ENCODE data around the gene LDHB.
"Not testable (repeated sequence)": the region's sequence is repeated elsewhere in the genome, so short reads cannot be mapped to it uniquely, and the experiment has no call there.

LDHB gene

DNA sequence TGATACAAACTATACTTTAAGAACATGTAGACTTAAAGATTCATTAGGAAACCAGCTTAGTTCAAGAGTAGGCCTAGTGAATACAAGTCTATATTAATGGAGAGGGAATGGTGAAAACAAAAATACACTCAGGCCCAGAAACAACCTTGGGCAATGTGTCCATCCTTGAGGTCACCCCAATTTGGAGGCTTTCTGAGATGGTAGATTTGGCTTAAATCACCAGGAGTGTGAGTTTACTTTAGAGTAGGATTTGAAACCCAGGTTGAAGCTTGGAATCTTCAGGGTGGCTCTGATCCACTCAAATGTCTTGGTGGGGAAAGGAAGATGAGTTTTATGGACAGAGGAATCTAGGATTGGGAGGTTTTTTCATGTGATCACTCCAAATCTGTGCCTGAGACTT, 10.5 kb downstream of the LDHB start:
- TF ChIP-seq ZNF274 (IDR thresholded peaks at IDR 0.05; ENCODE audit: low read depth, low read length): no peak
- no peak overlapping the region for H3K4me3 ChIP-seq (ENCODE audit: low read length)

DNA sequence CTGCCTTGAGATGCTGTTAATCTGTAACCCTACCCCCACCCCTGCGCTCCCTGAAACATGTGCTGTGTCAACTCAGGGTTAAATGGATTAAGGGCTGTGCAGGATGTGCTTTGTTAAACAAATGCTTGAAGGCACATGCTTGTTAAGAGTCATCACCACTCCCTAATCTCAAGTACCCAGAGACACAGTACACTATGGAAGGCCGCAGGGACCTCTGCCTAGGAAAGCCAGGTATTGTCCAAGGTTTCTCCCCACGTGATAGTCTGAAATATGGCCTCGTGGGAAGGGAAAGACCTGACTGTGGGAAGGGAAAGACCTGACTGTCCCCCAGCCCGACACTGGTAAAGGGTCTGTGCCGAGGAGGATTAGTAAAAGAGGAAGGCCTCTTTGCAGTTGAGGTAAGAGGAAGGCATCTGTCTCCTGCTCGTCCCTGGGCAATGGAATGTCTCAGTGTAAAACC, 12.6 kb downstream of the LDHB start:
- not testable (repeated sequence) for H3K4me3 ChIP-seq (ENCODE audit: low read length)

DNA sequence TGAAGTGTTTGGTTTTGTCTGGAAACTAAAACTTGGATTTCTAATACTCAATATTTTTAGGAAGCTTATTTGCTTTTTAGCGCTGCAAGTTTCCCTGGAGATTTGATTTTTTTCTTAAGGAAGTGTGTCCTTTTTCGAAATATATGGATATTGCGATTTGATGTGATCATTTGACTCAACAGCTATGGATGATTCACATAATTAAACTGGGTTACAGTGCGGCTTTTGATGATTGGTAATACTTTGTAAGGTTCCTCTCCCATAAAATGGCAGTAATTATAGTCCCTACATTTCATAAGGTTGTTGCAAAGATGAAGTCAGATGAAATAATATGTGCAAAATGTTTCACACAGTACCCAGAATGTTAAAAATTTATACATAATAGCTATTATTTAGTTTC, 13.1 kb downstream of the LDHB start:
- H3K4me3 ChIP-seq (ENCODE audit: low read length): no peak overlapping the region
- no peak for TF ChIP-seq ZNF274 (IDR thresholded peaks at IDR 0.05; ENCODE audit: low read depth, low read length)

DNA sequence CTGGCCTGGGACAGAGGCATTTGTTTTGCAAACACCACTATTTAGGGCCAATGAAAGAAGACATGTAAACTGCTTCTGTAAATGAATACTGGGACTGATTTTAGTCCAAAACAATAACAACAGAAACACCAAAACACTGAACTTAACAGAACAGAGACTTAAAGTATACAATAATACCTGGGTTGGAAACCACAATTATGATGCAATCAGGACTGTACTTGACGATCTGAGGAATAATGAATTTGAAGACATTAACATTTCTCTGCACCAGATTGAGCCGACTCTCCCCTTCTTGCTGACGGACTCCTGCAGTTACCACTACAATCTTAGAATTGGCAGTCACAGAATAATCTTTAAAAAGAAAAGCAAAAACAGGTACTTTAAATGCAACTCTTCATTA, 13.9 kb downstream of the LDHB start:
- no peak overlapping the region for H3K4me3 ChIP-seq (ENCODE audit: low read length)
- TF ChIP-seq ZNF274 (IDR thresholded peaks at IDR 0.05; ENCODE audit: low read depth, low read length): no peak

GRCh38 chr12:21642707-21643389, 14.8 kb downstream of the LDHB start:
- no peak for TF ChIP-seq ZNF274 (IDR thresholded peaks at IDR 0.05; ENCODE audit: low read depth, low read length)
- H3K4me3 ChIP-seq (ENCODE audit: low read length): no peak overlapping the region

- no peak for TF ChIP-seq ZNF274 (IDR thresholded peaks at IDR 0.05; ENCODE audit: low read depth, low read length)
- no peak overlapping the region for H3K4me3 ChIP-seq (ENCODE audit: low read length)
Observed at GRCh38 chr12:21638054-21638891, 19.4 kb downstream of the LDHB start.

DNA sequence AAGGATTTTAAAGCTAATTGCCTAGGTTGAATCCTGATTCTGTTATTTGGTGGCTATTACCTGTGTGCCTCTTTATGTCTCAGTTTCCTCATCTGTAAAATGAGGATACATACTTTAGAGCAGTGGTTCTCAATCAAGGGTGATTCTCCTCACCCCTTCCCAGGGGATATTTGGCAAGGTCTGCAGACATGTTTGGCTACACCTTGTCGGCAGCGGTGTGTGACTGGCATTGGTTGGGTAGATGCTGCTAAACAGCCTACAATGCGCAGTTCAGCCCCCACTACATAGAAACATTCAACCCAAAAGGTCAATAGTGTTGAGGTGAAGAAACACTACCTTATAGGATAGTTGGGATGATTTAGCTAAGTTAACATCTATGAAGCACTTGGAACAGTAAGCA, 23.4 kb downstream of the LDHB start:
- no peak for TF ChIP-seq ZNF274 (IDR thresholded peaks at IDR 0.05; ENCODE audit: low read depth, low read length)
- no peak overlapping the region for H3K4me3 ChIP-seq (ENCODE audit: low read length)

DNA sequence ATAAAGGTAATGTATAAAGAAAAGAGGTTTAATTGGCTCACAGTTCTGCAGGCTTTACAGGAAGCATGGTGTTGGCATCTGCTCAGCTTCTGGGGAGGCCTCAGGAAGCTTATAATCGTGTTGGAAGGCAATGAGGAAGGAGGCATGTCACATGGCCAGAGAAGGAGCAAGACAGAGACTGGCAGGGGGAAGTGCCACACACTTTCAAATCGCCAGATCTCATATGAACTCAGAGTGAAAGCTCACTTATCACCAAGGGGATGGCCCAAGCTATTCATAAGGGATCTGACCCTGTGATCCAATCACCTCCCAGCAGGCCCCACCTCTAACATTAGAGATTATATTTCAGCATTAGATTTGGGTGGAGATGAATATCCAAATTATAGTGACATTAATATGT, 26.3 kb downstream of the LDHB start:
- TF ChIP-seq ZNF274 (IDR thresholded peaks at IDR 0.05; ENCODE audit: low read depth, low read length): no peak
- no peak overlapping the region for H3K4me3 ChIP-seq (ENCODE audit: low read length)

GRCh38 chr12:21627924-21628323, 29.7 kb downstream of the LDHB start:
- TF ChIP-seq ZNF274 (IDR thresholded peaks at IDR 0.05; ENCODE audit: low read depth, low read length): no peak

GRCh38 chr12:21618566-21618965, 39.1 kb downstream of the LDHB start:
- H3K4me3 ChIP-seq (ENCODE audit: low read length): no peak overlapping the region
- TF ChIP-seq ZNF274 (IDR thresholded peaks at IDR 0.05; ENCODE audit: low read depth, low read length): no peak

More at GRCh38 chr12:21627924-21628323, 29.7 kb downstream of the LDHB start:
- H3K4me3 ChIP-seq (ENCODE audit: low read length): no peak overlapping the region

- H3K4me3 ChIP-seq (ENCODE audit: low read length): no peak overlapping the region
- TF ChIP-seq ZNF274 (IDR thresholded peaks at IDR 0.05; ENCODE audit: low read depth, low read length): no peak
Observed at GRCh38 chr12:21617030-21617429, 40.6 kb downstream of the LDHB start.

DNA sequence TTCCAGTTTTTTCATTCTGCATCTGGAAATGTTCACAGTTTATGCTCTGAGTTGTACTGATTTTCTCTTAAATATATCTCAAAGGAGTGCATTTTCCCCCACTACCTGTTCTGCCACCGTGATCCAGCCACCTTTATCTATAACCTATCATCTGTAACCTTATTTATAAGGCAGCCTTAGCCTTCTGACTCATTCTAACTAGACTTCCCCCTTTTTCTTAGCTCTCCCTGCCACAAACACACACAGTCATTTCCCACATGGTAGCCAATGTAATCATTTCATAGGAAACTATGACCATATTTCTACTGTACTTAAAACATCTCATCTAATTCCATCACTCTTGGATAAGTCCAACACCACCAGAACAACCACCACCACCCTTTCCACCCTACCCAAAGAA, 42.2 kb downstream of the LDHB start:
- H3K4me3 ChIP-seq (ENCODE audit: low read length): no peak overlapping the region
- no peak for TF ChIP-seq ZNF274 (IDR thresholded peaks at IDR 0.05; ENCODE audit: low read depth, low read length)

- TF ChIP-seq ZNF274 (IDR thresholded peaks at IDR 0.05; ENCODE audit: low read depth, low read length): no peak
- no peak overlapping the region for H3K4me3 ChIP-seq (ENCODE audit: low read length)
Observed at GRCh38 chr12:21614506-21614905, 43.1 kb downstream of the LDHB start.

DNA sequence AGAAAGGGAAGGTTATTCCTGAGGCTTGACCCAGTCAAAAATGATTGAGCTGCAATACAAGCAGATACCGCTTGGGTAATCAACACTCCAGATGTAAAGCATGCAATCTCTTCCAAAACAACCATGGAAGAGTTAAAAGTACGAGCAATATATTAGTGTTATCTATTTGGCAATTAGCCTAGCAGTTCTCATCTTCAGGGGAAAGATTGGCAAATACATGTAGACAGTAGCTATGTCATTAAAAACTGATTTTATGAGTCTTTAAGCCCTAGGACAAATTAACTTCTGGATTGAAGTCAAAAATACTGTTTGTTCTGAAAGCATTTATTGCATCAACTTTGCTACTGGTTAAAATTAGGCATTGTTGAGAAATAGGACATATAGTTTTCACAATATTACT, 43.7 kb downstream of the LDHB start:
- no peak overlapping the region for H3K4me3 ChIP-seq (ENCODE audit: low read length)
- no peak for TF ChIP-seq ZNF274 (IDR thresholded peaks at IDR 0.05; ENCODE audit: low read depth, low read length)

DNA sequence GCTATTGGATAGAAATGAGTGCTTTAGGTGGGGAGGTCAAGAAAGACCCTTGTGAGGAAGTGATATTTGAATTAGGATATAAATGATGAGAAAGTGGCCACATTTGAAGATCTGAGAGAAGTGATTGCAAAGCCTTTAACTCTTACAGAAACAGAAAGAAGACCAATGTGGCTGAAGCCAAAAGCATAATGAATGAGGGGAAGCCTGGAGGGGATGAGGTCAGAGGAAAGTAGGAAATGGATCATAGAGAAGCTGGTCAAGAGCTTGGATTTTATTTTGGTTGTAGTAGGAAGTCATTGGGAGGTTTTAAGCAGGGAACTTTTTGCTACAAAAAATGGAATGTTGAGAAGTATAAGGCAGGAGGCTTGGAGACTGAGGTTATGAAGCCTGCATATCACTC, 49.4 kb downstream of the LDHB start:
- no peak for TF ChIP-seq ZNF274 (IDR thresholded peaks at IDR 0.05; ENCODE audit: low read depth, low read length)
- no peak overlapping the region for H3K4me3 ChIP-seq (ENCODE audit: low read length)

Measured in GM08714 (cell line).